GM23338 (cell line): Measurements from ENCODE around the gene NNMT. TPM values are rescaled to one million over a fixed set of nuclear protein-coding genes. Genes with fewer than 3 reads are reported as not detected.

ENCODE experiments used
- ATAC-seq: fragments of 200-7000 bp; cut with Tn5 transposase; 3 replicates; pipeline ENCODE4 v1.9.1; 2020
- DNase-seq: peaks from one replicate; pipeline ENCODE4 v3.0.0-alpha.2; 2015; ENCODE audit warnings: low spot score
- H2AFZ ChIP-seq: fragments of 200-600 bp; sonication (generic); 2 replicates; pipeline ENCODE4 v1.8.0; 2016; ENCODE audit warnings: antibody characterized with exemption, mild to moderate bottlenecking, moderate library complexity
- H3F3A ChIP-seq: fragments of 200-600 bp; sonication (generic); replicated peaks from 2 replicates; pipeline ENCODE4 v1.8.0; 2017; ENCODE audit warnings: antibody characterized with exemption, mixed run types, low read depth
- H3K27ac ChIP-seq: fragments of 200-600 bp; sonication (generic); 2 replicates; pipeline ENCODE4 v1.6.1; 2016; ENCODE audit warnings: low read depth
- H3K27me3 ChIP-seq: fragments of 200-600 bp; sonication (generic); 2 replicates; pipeline ENCODE4 v1.8.0; 2016; ENCODE audit warnings: mild to moderate bottlenecking, mixed run types, moderate library complexity; ENCODE audit not compliant: insufficient read depth
- H3K36me3 ChIP-seq: fragments of 200-600 bp; sonication (generic); 2 replicates; pipeline ENCODE4 v1.8.0; 2016; ENCODE audit warnings: mild to moderate bottlenecking; ENCODE audit not compliant: insufficient read depth
- H3K4me1 ChIP-seq: fragments of 200-600 bp; sonication (generic); 2 replicates; pipeline ENCODE4 v1.8.0; 2016; ENCODE audit warnings: mild to moderate bottlenecking, moderate library complexity; ENCODE audit not compliant: insufficient read depth
- H3K4me2 ChIP-seq: fragments of 200-600 bp; sonication (generic); 2 replicates; pipeline ENCODE4 v1.7.1; 2017; ENCODE audit warnings: mixed run types
- H3K4me3 ChIP-seq: fragments of 200-600 bp; sonication (generic); 2 replicates; pipeline ENCODE4 v1.6.1; 2016; ENCODE audit warnings: mixed run types
- H3K79me2 ChIP-seq: fragments of 200-600 bp; sonication (generic); replicated peaks from 2 replicates; pipeline ENCODE4 v1.8.0; 2017; ENCODE audit warnings: mild to moderate bottlenecking; ENCODE audit not compliant: insufficient read depth
- H3K9me2 ChIP-seq: fragments of 200-600 bp; sonication (generic); 2 replicates; pipeline ENCODE4 v1.8.0; 2017; ENCODE audit not compliant: insufficient read depth
- H4K20me1 ChIP-seq: fragments of 200-600 bp; sonication (generic); replicated peaks from 2 replicates; pipeline ENCODE4 v1.8.0; 2017; ENCODE audit warnings: mild to moderate bottlenecking; ENCODE audit not compliant: insufficient read depth
- H3K27ac Mint-ChIP-seq: 2 replicates; pipeline ENCODE4 v1.8.0; 2020; ENCODE audit warnings: inconsistent platforms, mild to moderate bottlenecking, moderate library complexity, mixed read lengths
- H3K27me3 Mint-ChIP-seq: 3 replicates; pipeline ENCODE4 v1.8.0; 2022; ENCODE audit warnings: low read depth, mild to moderate bottlenecking, moderate library complexity, mixed read lengths, inconsistent platforms; ENCODE audit not compliant: insufficient read depth, poor library complexity
- H3K36me3 Mint-ChIP-seq: 3 replicates; pipeline ENCODE4 v1.8.0; 2021; ENCODE audit warnings: low read depth, mild to moderate bottlenecking, inconsistent platforms, moderate library complexity, mixed read lengths
- H3K4me1 Mint-ChIP-seq: 3 replicates; pipeline ENCODE4 v1.8.0; 2020; ENCODE audit warnings: mild to moderate bottlenecking, inconsistent platforms, mixed read lengths
- H3K4me3 Mint-ChIP-seq: 3 replicates; pipeline ENCODE4 v1.8.0; 2021; ENCODE audit warnings: moderate library complexity, mild to moderate bottlenecking, inconsistent platforms, mixed read lengths
- H3K9me3 Mint-ChIP-seq: 3 replicates; pipeline ENCODE4 v1.8.0; 2020; ENCODE audit warnings: moderate library complexity, mild to moderate bottlenecking, inconsistent platforms, mixed read lengths
- CREB1 ChIP-seq: fragments of 250-450 bp; sonication (Bioruptor Pico); IDR thresholded peaks from 2 replicates; pipeline ENCODE4 v1.5.0; 2020; ENCODE audit warnings: low read depth, mild to moderate bottlenecking, moderate library complexity
- CTCF ChIP-seq, 2 experiments: fragments of 200-600 bp in 1 of 2; sonication (generic) in 1 of 2; conservative IDR thresholded peaks; 2 replicates each; pipeline versions ENCODE4 v1.5.1 to v1.6.1; 2016 to 2017; ENCODE audit warnings: antibody characterized with exemption in 2 of 2, low read depth in 2 of 2, mild to moderate bottlenecking in 2 of 2, moderate library complexity in 1 of 2
- EZH2 ChIP-seq: fragments of 200-600 bp; sonication (generic); IDR thresholded peaks from one replicate; pipeline ENCODE4 v1.8.0; 2017; ENCODE audit warnings: antibody characterized with exemption, mild to moderate bottlenecking, low read depth; ENCODE audit not compliant: unreplicated experiment
- JUNB ChIP-seq: IDR thresholded peaks from one replicate; pipeline ENCODE4 v1.6.1; 2016; ENCODE audit warnings: antibody characterized with exemption; ENCODE audit not compliant: unreplicated experiment
- NANOG ChIP-seq: IDR thresholded peaks from 2 replicates; pipeline ENCODE4 v1.6.1; 2016; ENCODE audit warnings: antibody characterized with exemption, borderline replicate concordance
- POLR2AphosphoS5 ChIP-seq: IDR thresholded peaks from 2 replicates; pipeline ENCODE4 v1.6.1; 2016; ENCODE audit warnings: antibody characterized with exemption, low read depth
- STAT1 ChIP-seq: IDR thresholded peaks from one replicate; pipeline ENCODE4 v1.6.1; 2016; ENCODE audit warnings: antibody characterized with exemption; ENCODE audit not compliant: unreplicated experiment
- ZNF331 ChIP-seq: fragments of 250-450 bp; sonication (Bioruptor Pico); IDR thresholded peaks from 2 replicates; pipeline ENCODE4 v1.5.0; 2020; ENCODE audit warnings: low read depth, mild to moderate bottlenecking, moderate library complexity
- polyA plus RNA-seq: library from polyadenylated mRNA; unstranded; fragments of >200 nt; fragmentation: Nextera tagmentation; extraction: Ambion mirVana; gene quantifications from 2 replicates; pipeline ENCODE4 v1.2.1, GENCODE V29; 2016
- total RNA-seq: library from RNA; depleted of rRNA; stranded (reverse); fragments of >200 nt; shearing (Covaris generic); gene quantifications from 2 replicates; pipeline ENCODE4 v1.2.3, GENCODE V29; 2014
- TF ChIP-seq, protein P1 (sequence below): IDR thresholded peaks from 2 replicates; pipeline ENCODE4 v1.6.1; 2016; ENCODE audit warnings: antibody characterized with exemption
- TF ChIP-seq, protein P2 (sequence below): IDR thresholded peaks from one replicate; pipeline ENCODE4 v1.6.1; 2018; ENCODE audit warnings: antibody characterized with exemption; ENCODE audit not compliant: unreplicated experiment
- TF ChIP-seq, protein P3 (sequence below): fragments of 250-450 bp; sonication (Bioruptor Pico); IDR thresholded peaks from 2 replicates; pipeline ENCODE4 v1.5.0; 2020; ENCODE audit warnings: mild to moderate bottlenecking, moderate library complexity

Gene NNMT
- total and polyA plus RNA-seq, 2 experiments from 2014 or later: 0.40 TPM; not detected in 1

- H3K27me3 ChIP-seq: no peaks in the 10 kb centered on the region
- H3K9me2 ChIP-seq: no peaks in the 10 kb centered on the region
- no peaks in the 10 kb centered on the region for H3K36me3 ChIP-seq
- H3K27ac ChIP-seq: no peak overlapping the region
- peaks cover 6% of the 10 kb centered on the region for H3K27me3 Mint-ChIP-seq
- no peak for ATAC-seq
- H3K79me2 ChIP-seq: no peaks in the 10 kb centered on the region
- no peak overlapping the region for H2AFZ ChIP-seq
- DNase-seq: no peak
- TF ChIP-seq, protein P1, sequence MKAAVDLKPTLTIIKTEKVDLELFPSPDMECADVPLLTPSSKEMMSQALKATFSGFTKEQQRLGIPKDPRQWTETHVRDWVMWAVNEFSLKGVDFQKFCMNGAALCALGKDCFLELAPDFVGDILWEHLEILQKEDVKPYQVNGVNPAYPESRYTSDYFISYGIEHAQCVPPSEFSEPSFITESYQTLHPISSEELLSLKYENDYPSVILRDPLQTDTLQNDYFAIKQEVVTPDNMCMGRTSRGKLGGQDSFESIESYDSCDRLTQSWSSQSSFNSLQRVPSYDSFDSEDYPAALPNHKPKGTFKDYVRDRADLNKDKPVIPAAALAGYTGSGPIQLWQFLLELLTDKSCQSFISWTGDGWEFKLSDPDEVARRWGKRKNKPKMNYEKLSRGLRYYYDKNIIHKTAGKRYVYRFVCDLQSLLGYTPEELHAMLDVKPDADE: no peak
- TF ChIP-seq CTCF (conservative IDR thresholded peaks at IDR 0.05; ENCODE audit: low read depth in 2 of 2) (no peak), JUNB (no peak), NANOG (no peak), STAT1 (no peak), CREB1 (CRISPR knock-in tag) (no peak), EZH2 (no peak), ZNF331 (CRISPR knock-in tag) (no peak), POLR2AphosphoS5 (no peak)
- TF ChIP-seq, protein P2, sequence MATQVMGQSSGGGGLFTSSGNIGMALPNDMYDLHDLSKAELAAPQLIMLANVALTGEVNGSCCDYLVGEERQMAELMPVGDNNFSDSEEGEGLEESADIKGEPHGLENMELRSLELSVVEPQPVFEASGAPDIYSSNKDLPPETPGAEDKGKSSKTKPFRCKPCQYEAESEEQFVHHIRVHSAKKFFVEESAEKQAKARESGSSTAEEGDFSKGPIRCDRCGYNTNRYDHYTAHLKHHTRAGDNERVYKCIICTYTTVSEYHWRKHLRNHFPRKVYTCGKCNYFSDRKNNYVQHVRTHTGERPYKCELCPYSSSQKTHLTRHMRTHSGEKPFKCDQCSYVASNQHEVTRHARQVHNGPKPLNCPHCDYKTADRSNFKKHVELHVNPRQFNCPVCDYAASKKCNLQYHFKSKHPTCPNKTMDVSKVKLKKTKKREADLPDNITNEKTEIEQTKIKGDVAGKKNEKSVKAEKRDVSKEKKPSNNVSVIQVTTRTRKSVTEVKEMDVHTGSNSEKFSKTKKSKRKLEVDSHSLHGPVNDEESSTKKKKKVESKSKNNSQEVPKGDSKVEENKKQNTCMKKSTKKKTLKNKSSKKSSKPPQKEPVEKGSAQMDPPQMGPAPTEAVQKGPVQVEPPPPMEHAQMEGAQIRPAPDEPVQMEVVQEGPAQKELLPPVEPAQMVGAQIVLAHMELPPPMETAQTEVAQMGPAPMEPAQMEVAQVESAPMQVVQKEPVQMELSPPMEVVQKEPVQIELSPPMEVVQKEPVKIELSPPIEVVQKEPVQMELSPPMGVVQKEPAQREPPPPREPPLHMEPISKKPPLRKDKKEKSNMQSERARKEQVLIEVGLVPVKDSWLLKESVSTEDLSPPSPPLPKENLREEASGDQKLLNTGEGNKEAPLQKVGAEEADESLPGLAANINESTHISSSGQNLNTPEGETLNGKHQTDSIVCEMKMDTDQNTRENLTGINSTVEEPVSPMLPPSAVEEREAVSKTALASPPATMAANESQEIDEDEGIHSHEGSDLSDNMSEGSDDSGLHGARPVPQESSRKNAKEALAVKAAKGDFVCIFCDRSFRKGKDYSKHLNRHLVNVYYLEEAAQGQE: no peak
- TF ChIP-seq, protein P3, sequence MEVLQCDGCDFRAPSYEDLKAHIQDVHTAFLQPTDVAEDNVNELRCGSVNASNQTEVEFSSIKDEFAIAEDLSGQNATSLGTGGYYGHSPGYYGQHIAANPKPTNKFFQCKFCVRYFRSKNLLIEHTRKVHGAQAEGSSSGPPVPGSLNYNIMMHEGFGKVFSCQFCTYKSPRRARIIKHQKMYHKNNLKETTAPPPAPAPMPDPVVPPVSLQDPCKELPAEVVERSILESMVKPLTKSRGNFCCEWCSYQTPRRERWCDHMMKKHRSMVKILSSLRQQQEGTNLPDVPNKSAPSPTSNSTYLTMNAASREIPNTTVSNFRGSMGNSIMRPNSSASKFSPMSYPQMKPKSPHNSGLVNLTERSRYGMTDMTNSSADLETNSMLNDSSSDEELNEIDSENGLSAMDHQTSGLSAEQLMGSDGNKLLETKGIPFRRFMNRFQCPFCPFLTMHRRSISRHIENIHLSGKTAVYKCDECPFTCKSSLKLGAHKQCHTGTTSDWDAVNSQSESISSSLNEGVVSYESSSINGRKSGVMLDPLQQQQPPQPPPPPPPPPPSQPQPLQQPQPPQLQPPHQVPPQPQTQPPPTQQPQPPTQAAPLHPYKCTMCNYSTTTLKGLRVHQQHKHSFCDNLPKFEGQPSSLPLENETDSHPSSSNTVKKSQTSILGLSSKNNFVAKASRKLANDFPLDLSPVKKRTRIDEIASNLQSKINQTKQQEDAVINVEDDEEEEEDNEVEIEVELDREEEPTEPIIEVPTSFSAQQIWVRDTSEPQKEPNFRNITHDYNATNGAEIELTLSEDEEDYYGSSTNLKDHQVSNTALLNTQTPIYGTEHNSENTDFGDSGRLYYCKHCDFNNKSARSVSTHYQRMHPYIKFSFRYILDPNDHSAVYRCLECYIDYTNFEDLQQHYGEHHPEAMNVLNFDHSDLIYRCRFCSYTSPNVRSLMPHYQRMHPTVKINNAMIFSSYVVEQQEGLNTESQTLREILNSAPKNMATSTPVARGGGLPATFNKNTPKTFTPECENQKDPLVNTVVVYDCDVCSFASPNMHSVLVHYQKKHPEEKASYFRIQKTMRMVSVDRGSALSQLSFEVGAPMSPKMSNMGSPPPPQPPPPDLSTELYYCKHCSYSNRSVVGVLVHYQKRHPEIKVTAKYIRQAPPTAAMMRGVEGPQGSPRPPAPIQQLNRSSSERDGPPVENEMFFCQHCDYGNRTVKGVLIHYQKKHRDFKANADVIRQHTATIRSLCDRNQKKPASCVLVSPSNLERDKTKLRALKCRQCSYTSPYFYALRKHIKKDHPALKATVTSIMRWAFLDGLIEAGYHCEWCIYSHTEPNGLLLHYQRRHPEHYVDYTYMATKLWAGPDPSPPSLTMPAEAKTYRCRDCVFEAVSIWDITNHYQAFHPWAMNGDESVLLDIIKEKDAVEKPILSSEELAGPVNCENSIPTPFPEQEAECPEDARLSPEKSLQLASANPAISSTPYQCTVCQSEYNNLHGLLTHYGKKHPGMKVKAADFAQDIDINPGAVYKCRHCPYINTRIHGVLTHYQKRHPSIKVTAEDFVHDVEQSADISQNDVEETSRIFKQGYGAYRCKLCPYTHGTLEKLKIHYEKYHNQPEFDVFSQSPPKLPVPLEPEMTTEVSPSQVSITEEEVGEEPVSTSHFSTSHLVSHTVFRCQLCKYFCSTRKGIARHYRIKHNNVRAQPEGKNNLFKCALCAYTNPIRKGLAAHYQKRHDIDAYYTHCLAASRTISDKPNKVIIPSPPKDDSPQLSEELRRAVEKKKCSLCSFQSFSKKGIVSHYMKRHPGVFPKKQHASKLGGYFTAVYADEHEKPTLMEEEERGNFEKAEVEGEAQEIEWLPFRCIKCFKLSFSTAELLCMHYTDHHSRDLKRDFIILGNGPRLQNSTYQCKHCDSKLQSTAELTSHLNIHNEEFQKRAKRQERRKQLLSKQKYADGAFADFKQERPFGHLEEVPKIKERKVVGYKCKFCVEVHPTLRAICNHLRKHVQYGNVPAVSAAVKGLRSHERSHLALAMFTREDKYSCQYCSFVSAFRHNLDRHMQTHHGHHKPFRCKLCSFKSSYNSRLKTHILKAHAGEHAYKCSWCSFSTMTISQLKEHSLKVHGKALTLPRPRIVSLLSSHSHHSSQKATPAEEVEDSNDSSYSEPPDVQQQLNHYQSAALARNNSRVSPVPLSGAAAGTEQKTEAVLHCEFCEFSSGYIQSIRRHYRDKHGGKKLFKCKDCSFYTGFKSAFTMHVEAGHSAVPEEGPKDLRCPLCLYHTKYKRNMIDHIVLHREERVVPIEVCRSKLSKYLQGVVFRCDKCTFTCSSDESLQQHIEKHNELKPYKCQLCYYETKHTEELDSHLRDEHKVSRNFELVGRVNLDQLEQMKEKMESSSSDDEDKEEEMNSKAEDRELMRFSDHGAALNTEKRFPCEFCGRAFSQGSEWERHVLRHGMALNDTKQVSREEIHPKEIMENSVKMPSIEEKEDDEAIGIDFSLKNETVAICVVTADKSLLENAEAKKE (CRISPR knock-in tag): no peak
- H3K9me3 Mint-ChIP-seq: no peaks in the 10 kb centered on the region
- no peaks in the 10 kb centered on the region; the same call in 2 of the 3 replicates for H3K36me3 Mint-ChIP-seq
- H3K4me1 ChIP-seq: no peaks in the 10 kb centered on the region
- H3K4me2 ChIP-seq: no peak overlapping the region
- no peaks in the 10 kb centered on the region for H4K20me1 ChIP-seq
- no peaks in the 10 kb centered on the region for H3F3A ChIP-seq
- H3K4me3 Mint-ChIP-seq: no peak overlapping the region
- H3K4me1 Mint-ChIP-seq: peaks cover 5% of the 10 kb centered on the region; the same call in 1 of the 3 replicates
- no peak overlapping the region for H3K27ac Mint-ChIP-seq
- H3K4me3 ChIP-seq: no peak overlapping the region
Observed at GRCh38 chr11:114283422-114283821, 12.8 kb upstream of the NNMT start.
